GM12878 (cell line): ENCODE results near the gene YARS1. TPM values are rescaled to one million over a fixed set of nuclear protein-coding genes. Genes with fewer than 3 reads are reported as not detected.

Experiments
- BCL3 ChIP-seq: IDR thresholded peaks from 2 replicates; pipeline ENCODE4 v1.6.1; 2011; ENCODE audit warnings: borderline replicate concordance, low read depth, mild to moderate bottlenecking, moderate library complexity, low read length; ENCODE audit not compliant: insufficient read depth, poor library complexity, severe bottlenecking
- BHLHE40 ChIP-seq, 2 experiments: fragments of 450-650 bp in 1 of 2; IDR thresholded peaks; 2 replicates each; pipeline ENCODE4 v1.6.1; 2011 to 2017; ENCODE audit warnings: low read depth in 2 of 2, borderline replicate concordance in 1 of 2, improper control_type of control experiment in 1 of 2, low read length in 1 of 2, mild to moderate bottlenecking in 1 of 2
- CBFB ChIP-seq: IDR thresholded peaks from 2 replicates; pipeline ENCODE4 v1.6.1; 2016; ENCODE audit warnings: antibody characterized with exemption, low read depth
- FOS ChIP-seq: IDR thresholded peaks from 3 replicates; pipeline ENCODE4 v1.6.1; 2011; ENCODE audit warnings: borderline replicate concordance; ENCODE audit not compliant: insufficient read length; ENCODE audit errors: extremely low read depth
- MTA2 ChIP-seq: fragments of 450-650 bp; IDR thresholded peaks from 2 replicates; pipeline ENCODE4 v1.6.1; 2016; ENCODE audit warnings: low read depth, mild to moderate bottlenecking, moderate library complexity
- MYC ChIP-seq: IDR thresholded peaks from 2 replicates; pipeline ENCODE4 v1.6.1; 2011; ENCODE audit warnings: mild to moderate bottlenecking, low read length, moderate library complexity, inconsistent platforms; ENCODE audit not compliant: insufficient read depth, insufficient replicate concordance, insufficient read length, severe bottlenecking
- polyA plus RNA-seq, 11 experiments: library from polyadenylated mRNA; depleted of rRNA in 4 of 11; unstranded in 6 of 11; stranded (reverse) in 5 of 11; fragments of >200 nt; fragmentation: Nextera tagmentation in 4 of 11; fragmentation: Illumina TruSeq in 1 of 11; extraction: Ambion mirVana in 4 of 11; extraction: Trizol in 1 of 11; gene quantifications; 1 replicate in 1 of 11; 2 replicates in 10 of 11; pipeline versions ENCODE4 v1.2.1 to v1.2.3, GENCODE V29; 2011 to 2016; ENCODE audit warnings: inconsistent platforms in 2 of 11, missing spikeins in 2 of 11, low read depth in 1 of 11
- total RNA-seq, 4 experiments: library from RNA; depleted of rRNA in 3 of 4; stranded (reverse); fragments of >200 nt in 3 of 4; fragmentation: Illumina TruSeq in 1 of 4; extraction: Trizol in 1 of 4; gene quantifications; 2 replicates each; pipeline versions ENCODE4 v1.2.1 to v1.2.3, GENCODE V29; 2013 to 2021
- TF ChIP-seq, protein P1 (sequence below): fragments of 450-650 bp; formaldehyde crosslinking; IDR thresholded peaks from 2 replicates; pipeline ENCODE4 v1.5.0; 2022; ENCODE audit warnings: mild to moderate bottlenecking, missing genetic modification characterization
- TF ChIP-seq, protein P2 (sequence below): fragments of 150-350 bp; IDR thresholded peaks from 2 replicates; pipeline ENCODE4 v1.6.1; 2016; ENCODE audit warnings: low read depth, low read length

Gene YARS1
- total and polyA plus RNA-seq, 10 of the 15 experiments (the other 5 are each of a cell fraction or from before 2014, with no cell fraction given), result 39.9 to 202 (median 136) TPM

- TF ChIP-seq, protein P1, sequence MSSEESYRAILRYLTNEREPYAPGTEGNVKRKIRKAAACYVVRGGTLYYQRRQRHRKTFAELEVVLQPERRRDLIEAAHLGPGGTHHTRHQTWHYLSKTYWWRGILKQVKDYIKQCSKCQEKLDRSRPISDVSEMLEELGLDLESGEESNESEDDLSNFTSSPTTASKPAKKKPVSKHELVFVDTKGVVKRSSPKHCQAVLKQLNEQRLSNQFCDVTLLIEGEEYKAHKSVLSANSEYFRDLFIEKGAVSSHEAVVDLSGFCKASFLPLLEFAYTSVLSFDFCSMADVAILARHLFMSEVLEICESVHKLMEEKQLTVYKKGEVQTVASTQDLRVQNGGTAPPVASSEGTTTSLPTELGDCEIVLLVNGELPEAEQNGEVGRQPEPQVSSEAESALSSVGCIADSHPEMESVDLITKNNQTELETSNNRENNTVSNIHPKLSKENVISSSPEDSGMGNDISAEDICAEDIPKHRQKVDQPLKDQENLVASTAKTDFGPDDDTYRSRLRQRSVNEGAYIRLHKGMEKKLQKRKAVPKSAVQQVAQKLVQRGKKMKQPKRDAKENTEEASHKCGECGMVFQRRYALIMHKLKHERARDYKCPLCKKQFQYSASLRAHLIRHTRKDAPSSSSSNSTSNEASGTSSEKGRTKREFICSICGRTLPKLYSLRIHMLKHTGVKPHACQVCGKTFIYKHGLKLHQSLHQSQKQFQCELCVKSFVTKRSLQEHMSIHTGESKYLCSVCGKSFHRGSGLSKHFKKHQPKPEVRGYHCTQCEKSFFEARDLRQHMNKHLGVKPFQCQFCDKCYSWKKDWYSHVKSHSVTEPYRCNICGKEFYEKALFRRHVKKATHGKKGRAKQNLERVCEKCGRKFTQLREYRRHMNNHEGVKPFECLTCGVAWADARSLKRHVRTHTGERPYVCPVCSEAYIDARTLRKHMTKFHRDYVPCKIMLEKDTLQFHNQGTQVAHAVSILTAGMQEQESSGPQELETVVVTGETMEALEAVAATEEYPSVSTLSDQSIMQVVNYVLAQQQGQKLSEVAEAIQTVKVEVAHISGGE (CRISPR knock-in tag), result no peak
- no peak for TF ChIP-seq MTA2
- no peak for TF ChIP-seq BCL3
- no peak for TF ChIP-seq BHLHE40 (IDR thresholded peaks at IDR 0.05; ENCODE audit: borderline replicate concordance in 1 of 2, low read depth in 2 of 2, low read length in 1 of 2)
- TF ChIP-seq MYC, result no peak
- no peak for TF ChIP-seq CBFB
- TF ChIP-seq, protein P2, sequence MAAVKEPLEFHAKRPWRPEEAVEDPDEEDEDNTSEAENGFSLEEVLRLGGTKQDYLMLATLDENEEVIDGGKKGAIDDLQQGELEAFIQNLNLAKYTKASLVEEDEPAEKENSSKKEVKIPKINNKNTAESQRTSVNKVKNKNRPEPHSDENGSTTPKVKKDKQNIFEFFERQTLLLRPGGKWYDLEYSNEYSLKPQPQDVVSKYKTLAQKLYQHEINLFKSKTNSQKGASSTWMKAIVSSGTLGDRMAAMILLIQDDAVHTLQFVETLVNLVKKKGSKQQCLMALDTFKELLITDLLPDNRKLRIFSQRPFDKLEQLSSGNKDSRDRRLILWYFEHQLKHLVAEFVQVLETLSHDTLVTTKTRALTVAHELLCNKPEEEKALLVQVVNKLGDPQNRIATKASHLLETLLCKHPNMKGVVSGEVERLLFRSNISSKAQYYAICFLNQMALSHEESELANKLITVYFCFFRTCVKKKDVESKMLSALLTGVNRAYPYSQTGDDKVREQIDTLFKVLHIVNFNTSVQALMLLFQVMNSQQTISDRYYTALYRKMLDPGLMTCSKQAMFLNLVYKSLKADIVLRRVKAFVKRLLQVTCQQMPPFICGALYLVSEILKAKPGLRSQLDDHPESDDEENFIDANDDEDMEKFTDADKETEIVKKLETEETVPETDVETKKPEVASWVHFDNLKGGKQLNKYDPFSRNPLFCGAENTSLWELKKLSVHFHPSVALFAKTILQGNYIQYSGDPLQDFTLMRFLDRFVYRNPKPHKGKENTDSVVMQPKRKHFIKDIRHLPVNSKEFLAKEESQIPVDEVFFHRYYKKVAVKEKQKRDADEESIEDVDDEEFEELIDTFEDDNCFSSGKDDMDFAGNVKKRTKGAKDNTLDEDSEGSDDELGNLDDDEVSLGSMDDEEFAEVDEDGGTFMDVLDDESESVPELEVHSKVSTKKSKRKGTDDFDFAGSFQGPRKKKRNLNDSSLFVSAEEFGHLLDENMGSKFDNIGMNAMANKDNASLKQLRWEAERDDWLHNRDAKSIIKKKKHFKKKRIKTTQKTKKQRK, result no peak
- TF ChIP-seq FOS, result no peak
These were observed 53.9 kb downstream of the YARS1 start (continued) for GRCh38 chr1:32763221-32763620.
